HUES64 (cell line): ENCODE measurements around the gene IL22RA2.

ENCODE experiments used
- H3K27ac ChIP-seq: 2 replicates; pipeline ENCODE4 v1.7.0; 2013; ENCODE audit warnings: low read depth, low read length, inconsistent platforms
- H3K27me3 ChIP-seq: 2 replicates; pipeline ENCODE4 v1.6.1; 2013; ENCODE audit warnings: mild to moderate bottlenecking, low read length; ENCODE audit not compliant: insufficient read depth
- H3K36me3 ChIP-seq: 2 replicates; pipeline ENCODE4 v1.6.1; 2013; ENCODE audit warnings: mild to moderate bottlenecking, low read length; ENCODE audit not compliant: insufficient read depth
- H3K4me1 ChIP-seq: 2 replicates; pipeline ENCODE4 v1.6.1; 2013; ENCODE audit warnings: mild to moderate bottlenecking, low read length, moderate library complexity; ENCODE audit not compliant: insufficient read depth
- H3K4me3 ChIP-seq: 2 replicates; pipeline ENCODE4 v1.5.1; 2013; ENCODE audit warnings: mild to moderate bottlenecking, low read length, moderate library complexity
- H3K9ac ChIP-seq: 2 replicates; pipeline ENCODE4 v1.6.1; 2013; ENCODE audit warnings: mild to moderate bottlenecking, low read depth, low read length
- H3K9me3 ChIP-seq: 2 replicates; pipeline ENCODE4 v1.6.1; 2013; ENCODE audit warnings: low read depth, low read length; ENCODE audit not compliant: insufficient read depth
- whole genome bisulfite sequencing: fragments of 150-250, 120-280 bp; methylation state at CpG from one replicate; pipeline ENCODE4 v1.1.7; 2013; ENCODE audit warnings: missing lambda C conversion rate; 5-methylcytosine and 5-hydroxymethylcytosine counted together

Gene IL22RA2

GRCh38 chr6:137166247-137167098 lies 7.0 kb downstream of the IL22RA2 start:
- no peaks in the 10 kb centered on the region for H3K27me3 ChIP-seq
- peaks cover 10% of the 10 kb centered on the region; the same call in 1 of the 2 replicates for H3K4me1 ChIP-seq
- no peak overlapping the region for H3K9ac ChIP-seq

GRCh38 chr6:137165375-137166246 lies 7.8 kb downstream of the IL22RA2 start:
- H3K36me3 ChIP-seq, result 0 out of 2 replicates have a peak, but pooled peaks cover 3% of the 10 kb centered on the region
- WGBS, result 90% methylated on average over 9 of the region's 9 CpGs
- H3K27ac ChIP-seq, result no peak overlapping the region
- peaks cover 4% of the 10 kb centered on the region; the same call in 1 of the 2 replicates for H3K4me1 ChIP-seq
- no peaks in the 10 kb centered on the region for H3K27me3 ChIP-seq
- no peak overlapping the region for H3K9ac ChIP-seq
- H3K4me3 ChIP-seq, result no peak overlapping the region
- peaks cover 58% of the 10 kb centered on the region for H3K9me3 ChIP-seq

More at GRCh38 chr6:137166247-137167098, 7.0 kb downstream of the IL22RA2 start:
- no peak overlapping the region for H3K27ac ChIP-seq
- H3K4me3 ChIP-seq, result no peak overlapping the region
- 0 out of 2 replicates have a peak, but pooled peaks cover 3% of the 10 kb centered on the region for H3K36me3 ChIP-seq
- 94% methylated on average over 8 of the region's 8 CpGs for WGBS
- peaks cover 56% of the 10 kb centered on the region for H3K9me3 ChIP-seq

GRCh38 chr6:137163732-137164318 lies 9.6 kb downstream of the IL22RA2 start:
- Histone ChIP-seq H3K9me3 (peaks cover 48% of the 10 kb centered on the region), H3K4me3 (no peak overlapping the region), H3K27ac (no peak overlapping the region), H3K9ac (no peak overlapping the region), H3K36me3 (0 out of 2 replicates have a peak, but pooled peaks cover 3% of the 10 kb centered on the region), H3K27me3 (no peaks in the 10 kb centered on the region), H3K4me1 (no peaks in the 10 kb centered on the region)
- 95% methylated on average over 12 of the region's 12 CpGs for WGBS

- Histone ChIP-seq H3K36me3 (0 out of 2 replicates have a peak, but pooled peaks cover 3% of the 10 kb centered on the region), H3K4me3 (no peak overlapping the region), H3K27ac (no peak overlapping the region), H3K9ac (no peak overlapping the region), H3K4me1 (no peaks in the 10 kb centered on the region), H3K27me3 (no peaks in the 10 kb centered on the region), H3K9me3 (peaks cover 47% of the 10 kb centered on the region)
- 94% methylated on average over 3 of the region's 3 CpGs for WGBS
Measured at GRCh38 chr6:137162692-137163306, 10.6 kb downstream of the IL22RA2 start.

GRCh38 chr6:137161949-137162348 lies 11.5 kb downstream of the IL22RA2 start:
- Histone ChIP-seq H3K9me3 (peaks cover 47% of the 10 kb centered on the region), H3K27ac (no peak overlapping the region), H3K4me1 (no peaks in the 10 kb centered on the region), H3K36me3 (0 out of 2 replicates have a peak, but pooled peaks cover 3% of the 10 kb centered on the region), H3K27me3 (no peaks in the 10 kb centered on the region), H3K9ac (no peak overlapping the region), H3K4me3 (no peak overlapping the region)
- WGBS, result 92% methylated on average over 5 of the region's 5 CpGs

GRCh38 chr6:137160763-137161162 lies 12.7 kb downstream of the IL22RA2 start:
- H3K4me3 ChIP-seq, result no peak overlapping the region
- 0 out of 2 replicates have a peak, but pooled peaks cover 3% of the 10 kb centered on the region for H3K36me3 ChIP-seq
- H3K9ac ChIP-seq, result no peak overlapping the region
- H3K9me3 ChIP-seq, result peaks cover 40% of the 10 kb centered on the region
- no peaks in the 10 kb centered on the region for H3K4me1 ChIP-seq
- no peak overlapping the region for H3K27ac ChIP-seq
- 88% methylated on average over 2 of the region's 3 CpGs for WGBS
- no peaks in the 10 kb centered on the region for H3K27me3 ChIP-seq

GRCh38 chr6:137159912-137160311 lies 13.5 kb downstream of the IL22RA2 start:
- Histone ChIP-seq H3K4me3 (no peak overlapping the region), H3K4me1 (no peaks in the 10 kb centered on the region), H3K27ac (no peak overlapping the region), H3K9me3 (peaks cover 35% of the 10 kb centered on the region), H3K27me3 (no peaks in the 10 kb centered on the region), H3K36me3 (0 out of 2 replicates have a peak, but pooled peaks cover 3% of the 10 kb centered on the region), H3K9ac (no peak overlapping the region)

- H3K9me3 ChIP-seq, result peaks cover 12% of the 10 kb centered on the region
- H3K9ac ChIP-seq, result no peak overlapping the region
- no peaks in the 10 kb centered on the region for H3K27me3 ChIP-seq
- 92% methylated on average over 4 of the region's 4 CpGs for WGBS
- H3K27ac ChIP-seq, result no peak overlapping the region
- no peak overlapping the region for H3K4me3 ChIP-seq
- H3K36me3 ChIP-seq, result no peaks in the 10 kb centered on the region
- no peaks in the 10 kb centered on the region for H3K4me1 ChIP-seq
Measured at GRCh38 chr6:137157601-137158000, 15.8 kb downstream of the IL22RA2 start.

GRCh38 chr6:137156650-137157049 lies 16.8 kb downstream of the IL22RA2 start:
- H3K27ac ChIP-seq, result no peak overlapping the region
- 92% methylated on average over 1 of the region's 1 CpG for WGBS
- H3K4me1 ChIP-seq, result no peaks in the 10 kb centered on the region
- no peak overlapping the region for H3K4me3 ChIP-seq
- H3K9me3 ChIP-seq, result peaks cover 10% of the 10 kb centered on the region
- no peaks in the 10 kb centered on the region for H3K27me3 ChIP-seq
- H3K9ac ChIP-seq, result no peak overlapping the region
- no peaks in the 10 kb centered on the region for H3K36me3 ChIP-seq

GRCh38 chr6:137155830-137156229 lies 17.6 kb downstream of the IL22RA2 start:
- 99% methylated on average over 2 of the region's 2 CpGs for WGBS
- no peak overlapping the region for H3K27ac ChIP-seq

More at GRCh38 chr6:137155830-137156229, 17.6 kb downstream of the IL22RA2 start:
- no peak overlapping the region for H3K9ac ChIP-seq
- no peak overlapping the region for H3K4me3 ChIP-seq
- H3K36me3 ChIP-seq, result no peaks in the 10 kb centered on the region
- H3K9me3 ChIP-seq, result peaks cover 13% of the 10 kb centered on the region
- H3K4me1 ChIP-seq, result no peaks in the 10 kb centered on the region
- H3K27me3 ChIP-seq, result no peaks in the 10 kb centered on the region
